CD4-positive, alpha-beta T cell treated with Interleukin-2 at 100 ng/mL for 4 hours (primary cell): ENCODE measurements around the gene DNAAF9.

Source experiments
- DNase-seq: peaks from one replicate; pipeline ENCODE4 v3.0.0-alpha.2; 2020; ENCODE audit warnings: low spot score

DNAAF9 gene

DNA sequence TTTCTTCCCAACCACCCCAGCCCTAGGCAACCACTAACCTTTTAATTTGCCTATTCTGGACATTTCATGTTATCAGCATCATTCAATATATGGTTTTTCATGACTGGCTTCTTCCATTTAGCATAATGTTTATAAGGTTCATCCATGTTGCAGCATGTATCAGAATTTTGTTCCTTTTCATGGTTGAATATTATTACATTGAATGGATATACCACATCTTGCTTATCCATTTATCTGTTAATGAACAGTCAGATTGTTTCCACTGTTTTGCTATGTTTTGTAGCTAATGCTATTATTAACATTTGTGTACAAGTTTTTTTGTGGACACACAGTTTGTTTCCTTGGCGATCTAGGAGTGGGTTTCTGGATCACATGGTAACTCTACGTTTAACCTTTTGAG lies 3.0 kb upstream of the DNAAF9 start:
- no peak for DNase-seq

DNA sequence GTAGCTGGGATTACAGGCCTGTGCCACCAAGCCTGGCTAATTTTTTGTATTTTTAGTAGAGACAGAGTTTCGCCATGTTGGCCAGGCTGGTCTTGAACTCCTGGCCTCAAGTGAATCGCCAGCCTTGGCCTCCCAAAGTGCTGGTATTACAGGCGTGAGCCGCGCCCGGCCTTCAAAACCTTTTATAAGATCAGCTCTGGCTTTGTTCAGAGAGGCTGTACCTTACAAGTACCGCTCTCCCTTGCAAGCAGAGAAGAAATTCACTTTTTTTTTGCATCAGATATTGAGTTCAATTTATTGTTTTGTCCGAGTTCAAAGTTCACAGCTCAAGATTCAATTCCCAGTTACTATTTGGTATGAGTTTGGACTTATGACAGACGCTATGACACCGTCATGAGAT lies 1.9 kb upstream of the DNAAF9 start:
- no peak for DNase-seq

DNA sequence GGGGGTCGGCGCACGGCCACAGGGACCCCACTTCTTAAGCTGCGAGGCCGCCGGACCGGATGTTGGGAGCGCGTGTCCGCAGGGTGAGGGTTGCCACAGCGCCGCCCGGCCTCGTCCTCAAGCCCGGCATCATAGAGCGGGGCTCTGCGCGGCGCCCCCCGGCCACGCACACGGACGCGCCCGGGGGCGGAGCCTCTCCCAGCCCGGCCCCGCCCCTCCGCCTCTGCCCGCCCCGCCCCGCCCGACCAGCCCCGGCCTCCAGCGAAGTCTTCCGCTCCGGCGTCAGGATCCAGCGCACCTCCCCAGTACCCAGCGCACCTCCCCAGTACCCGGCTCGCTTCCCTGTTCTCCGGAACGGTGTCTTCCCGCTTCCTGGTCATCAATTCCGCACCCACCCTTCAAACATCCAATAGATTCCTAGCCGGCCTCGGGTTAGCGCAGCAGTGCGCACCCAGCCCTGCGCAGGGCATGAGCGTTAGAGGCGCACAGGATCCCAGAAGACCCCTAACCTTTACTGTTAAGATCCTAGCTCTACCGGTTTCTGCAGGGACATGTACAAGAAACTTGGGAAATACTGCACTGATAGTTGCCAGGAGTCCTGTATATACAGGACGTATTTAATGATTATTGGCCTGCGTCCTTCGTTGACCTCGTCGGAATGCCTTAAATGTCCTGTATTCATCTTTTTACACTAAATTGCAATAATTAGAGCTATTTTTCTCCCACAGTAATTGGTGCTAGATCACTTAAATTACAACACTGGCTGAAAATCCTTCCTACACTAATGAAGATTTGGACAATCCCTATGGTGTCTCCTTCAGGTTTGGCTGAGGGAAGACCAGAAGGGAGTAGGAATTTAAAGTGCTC lies 535 bp upstream of the DNAAF9 start:
- DNase-seq = peak; percentile 66

DNA sequence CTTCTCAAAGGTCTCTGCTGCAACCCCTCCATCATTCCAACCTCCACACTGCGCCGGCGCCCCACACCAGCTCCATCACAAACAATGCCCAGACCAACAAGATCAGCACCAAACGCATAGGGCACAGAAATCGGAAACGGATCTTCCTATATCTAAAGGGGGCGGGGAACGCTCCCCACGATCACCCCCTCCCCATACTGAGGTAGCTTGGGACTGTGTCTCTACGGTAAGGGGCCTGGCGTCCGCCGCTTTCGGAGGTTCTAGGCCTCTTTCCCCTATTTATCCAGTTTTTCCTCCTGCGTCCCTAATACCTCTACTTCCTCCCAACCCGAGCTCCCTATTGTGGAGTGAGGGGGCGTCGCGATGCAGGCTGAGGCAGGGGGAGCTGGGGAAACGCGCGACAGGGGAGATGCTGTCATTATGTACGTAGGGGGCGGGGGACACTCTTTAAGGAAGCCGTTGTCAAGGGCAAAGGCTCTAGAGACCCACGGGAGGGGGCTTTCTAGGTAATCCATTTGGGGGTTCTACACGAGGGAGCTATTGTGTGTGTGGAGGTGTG lies 909 bp downstream of the DNAAF9 start:
- no peak for DNase-seq

DNA sequence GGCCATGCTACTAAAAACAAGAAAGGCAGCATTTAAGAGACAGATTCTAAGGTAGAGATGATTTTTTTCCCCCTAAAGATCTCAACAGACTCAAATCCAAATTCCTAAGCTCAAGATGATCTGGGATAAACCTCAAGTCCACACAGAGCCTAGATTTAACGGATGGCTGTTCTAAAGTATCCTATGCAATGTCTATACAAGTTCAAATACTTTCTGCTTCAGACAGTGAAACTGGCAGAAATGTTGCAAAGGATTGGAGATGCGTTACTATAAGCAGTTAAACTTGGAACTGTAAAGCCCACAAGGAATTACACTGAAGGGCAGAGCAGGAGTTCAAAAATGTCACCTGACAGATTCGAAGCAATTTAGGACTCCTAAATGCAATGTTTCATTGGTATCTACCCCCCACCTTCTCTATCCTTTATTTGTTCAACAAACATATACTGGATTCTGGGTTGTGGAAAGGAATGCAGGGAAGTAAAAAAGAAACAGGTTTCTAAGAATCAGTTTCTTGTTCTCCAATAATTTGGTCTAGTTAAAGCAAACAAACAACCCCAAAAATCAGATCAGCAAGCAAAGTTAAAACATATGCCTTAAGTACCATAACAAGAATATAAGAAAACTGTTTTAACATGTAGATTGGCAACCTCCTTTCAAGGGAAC lies 1.6 kb downstream of the DNAAF9 start:
- DNase-seq = no peak

GRCh38 chr20:3405139-3405538 lies 2.3 kb downstream of the DNAAF9 start:
- no peak for DNase-seq

DNA sequence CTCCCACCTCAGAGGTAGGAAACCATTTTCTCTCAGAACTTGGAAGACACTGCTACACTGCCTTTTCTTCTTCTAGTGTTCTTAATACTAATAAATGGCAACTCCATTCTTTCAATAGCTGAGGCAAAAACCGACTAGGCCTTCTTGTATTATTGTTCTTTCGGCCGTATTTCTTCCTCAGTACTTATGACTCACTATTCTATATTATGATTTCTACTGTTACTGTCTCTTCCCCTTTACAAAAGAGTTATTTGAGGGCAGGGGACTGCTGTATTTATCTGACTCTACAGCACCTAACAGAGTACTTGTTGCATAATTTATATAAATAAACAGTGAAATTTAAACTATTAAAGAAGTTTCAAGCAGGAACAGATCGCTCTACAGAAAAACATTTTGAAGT lies 3.1 kb downstream of the DNAAF9 start:
- DNase-seq = no peak

DNA sequence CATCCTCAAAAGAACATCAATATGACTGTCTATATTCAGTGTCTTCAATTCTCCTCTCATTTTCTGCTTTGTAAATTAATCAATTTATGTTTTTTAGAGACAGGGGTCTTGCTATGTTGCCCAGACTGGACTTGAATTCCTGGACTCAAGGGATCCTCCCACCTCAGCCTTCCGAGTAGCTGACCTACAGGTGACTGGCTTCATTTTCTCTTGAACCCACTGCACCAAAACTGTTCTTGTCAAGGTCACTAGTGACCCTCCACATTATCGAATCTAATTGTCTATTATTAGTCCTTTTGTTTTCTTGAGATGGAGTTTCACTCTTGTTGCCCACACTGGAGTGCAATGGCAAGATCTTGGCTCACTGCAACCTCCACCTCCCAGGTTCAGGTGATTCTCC lies 3.7 kb downstream of the DNAAF9 start:
- no peak for DNase-seq

- no peak for DNase-seq
Measured at GRCh38 chr20:3402453-3402852, 5.0 kb downstream of the DNAAF9 start.

DNA sequence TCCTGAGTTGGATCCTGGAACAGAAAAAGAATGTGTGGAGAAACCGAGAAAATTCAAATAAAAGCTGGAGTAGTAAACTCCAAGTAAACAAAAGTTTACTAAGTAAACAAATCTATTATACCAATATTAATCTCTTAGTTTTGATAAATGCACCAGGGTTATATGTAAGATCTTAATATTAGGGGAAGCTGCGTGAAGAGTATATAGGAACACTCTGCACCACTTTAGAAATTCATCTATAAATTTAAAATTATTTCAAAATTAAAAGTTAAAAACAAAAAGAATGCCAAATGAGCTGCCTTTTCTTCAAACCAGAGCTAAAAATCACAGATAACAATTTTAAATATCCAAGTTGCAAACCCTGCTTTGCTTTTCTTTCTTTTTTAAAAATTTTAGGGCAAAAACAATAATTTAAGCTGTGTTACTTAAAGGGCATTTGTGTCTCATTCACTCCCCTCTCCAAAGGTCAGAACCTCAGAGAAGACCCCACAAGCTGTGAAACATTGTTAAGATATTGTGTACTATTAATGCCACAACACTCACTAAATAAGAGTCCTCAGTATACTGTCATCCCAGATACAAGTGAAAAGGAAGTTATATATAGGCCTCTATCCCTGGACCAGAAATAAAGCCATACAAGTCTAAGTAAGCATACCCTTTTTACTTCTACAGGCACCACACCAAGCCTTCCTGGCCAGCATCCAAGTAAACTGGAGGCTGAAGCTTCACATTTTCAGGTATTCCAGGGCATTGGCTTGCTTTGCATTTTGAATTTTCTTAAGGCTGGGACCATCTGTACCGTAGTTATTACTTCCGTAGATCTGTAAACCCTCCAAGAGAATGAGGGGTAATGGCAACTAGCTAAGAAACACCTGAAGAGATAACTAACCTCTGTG lies 7.0 kb downstream of the DNAAF9 start:
- no peak for DNase-seq

- no peak for DNase-seq
Measured at GRCh38 chr20:3398681-3399252, 8.7 kb downstream of the DNAAF9 start.

DNA sequence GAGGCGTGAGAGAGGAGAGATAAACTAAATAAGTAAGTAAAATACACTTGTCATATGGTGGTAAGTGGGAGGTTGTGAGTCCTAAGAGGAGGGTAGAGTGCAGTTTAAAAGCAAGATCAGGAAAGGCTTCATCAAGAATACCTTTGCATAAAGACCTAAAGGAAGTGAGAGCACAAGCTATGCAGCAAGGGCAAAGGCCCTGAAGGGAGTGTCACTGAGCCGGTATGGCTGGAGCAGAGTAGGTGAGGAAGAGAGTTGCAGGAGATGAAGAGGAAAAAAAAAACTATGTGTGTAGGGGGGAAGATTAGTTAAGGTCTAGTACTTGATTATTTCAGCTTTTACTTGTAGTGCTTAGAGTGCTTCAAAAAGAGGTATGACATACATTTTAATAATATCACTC lies 11.0 kb downstream of the DNAAF9 start:
- DNase-seq = no peak

- no peak for DNase-seq
Measured at GRCh38 chr20:3392756-3393155, 14.7 kb downstream of the DNAAF9 start.

DNA sequence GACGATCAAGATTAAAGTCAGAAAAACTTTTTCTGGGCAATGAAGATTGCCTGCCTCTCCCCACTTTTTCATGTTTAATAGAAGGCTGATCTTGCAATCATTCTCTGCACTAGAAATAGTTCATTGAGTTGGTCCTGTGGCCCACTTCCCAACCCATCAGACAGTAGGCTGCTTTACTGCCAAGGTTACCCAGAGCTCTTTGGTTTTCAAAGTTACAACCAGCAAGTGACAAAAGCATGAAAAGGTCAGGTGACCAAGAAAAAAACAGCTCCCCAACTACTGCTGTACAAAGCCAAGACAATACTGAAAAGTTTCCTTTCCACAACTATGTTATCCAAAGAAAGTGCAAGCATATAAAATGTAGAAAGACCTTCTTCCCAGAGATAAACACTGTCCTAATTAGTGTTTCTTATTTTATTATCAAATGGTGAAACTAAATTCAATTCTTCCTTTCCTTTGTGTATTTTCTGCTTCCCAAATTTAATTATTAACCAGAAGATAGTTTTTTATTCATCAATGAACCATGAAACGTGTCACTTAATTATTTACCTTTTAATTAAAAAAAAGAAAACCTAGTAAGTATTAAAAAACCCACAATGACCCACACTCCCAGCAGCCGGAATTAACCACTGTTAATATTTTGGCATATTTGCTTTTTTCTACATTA lies 16.6 kb downstream of the DNAAF9 start:
- DNase-seq = no peak

DNA sequence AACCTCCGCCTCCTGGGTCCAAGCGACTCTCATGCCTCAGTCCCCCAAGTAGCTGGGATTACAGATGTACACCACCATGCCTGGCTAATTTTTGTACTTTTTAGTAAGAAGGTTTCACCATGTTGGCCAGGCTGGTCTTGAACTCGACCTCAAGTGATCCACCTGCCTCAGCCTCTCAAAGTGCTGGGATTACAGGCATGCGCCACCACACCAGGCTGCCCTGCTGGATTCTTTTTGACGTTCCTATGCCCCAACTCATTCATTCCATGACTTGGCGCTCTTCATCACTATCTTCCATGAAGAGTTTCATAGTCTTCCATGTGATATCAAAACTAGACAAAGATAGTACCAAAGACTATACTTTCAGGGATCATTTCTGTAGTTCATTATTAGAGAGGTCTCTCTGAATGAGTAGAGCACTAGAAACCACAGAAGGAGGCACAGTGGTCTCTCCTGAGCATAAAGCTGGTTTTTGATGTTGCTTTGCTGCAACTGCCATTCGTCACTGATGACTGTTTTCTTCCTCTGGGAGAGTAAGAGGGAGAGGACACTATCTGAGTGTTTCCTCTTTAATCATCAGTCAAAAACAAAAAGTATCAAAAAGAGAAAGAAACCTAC lies 23.5 kb downstream of the DNAAF9 start:
- DNase-seq = no peak

- no peak for DNase-seq
Measured at GRCh38 chr20:3382836-3383235, 24.6 kb downstream of the DNAAF9 start.

DNA sequence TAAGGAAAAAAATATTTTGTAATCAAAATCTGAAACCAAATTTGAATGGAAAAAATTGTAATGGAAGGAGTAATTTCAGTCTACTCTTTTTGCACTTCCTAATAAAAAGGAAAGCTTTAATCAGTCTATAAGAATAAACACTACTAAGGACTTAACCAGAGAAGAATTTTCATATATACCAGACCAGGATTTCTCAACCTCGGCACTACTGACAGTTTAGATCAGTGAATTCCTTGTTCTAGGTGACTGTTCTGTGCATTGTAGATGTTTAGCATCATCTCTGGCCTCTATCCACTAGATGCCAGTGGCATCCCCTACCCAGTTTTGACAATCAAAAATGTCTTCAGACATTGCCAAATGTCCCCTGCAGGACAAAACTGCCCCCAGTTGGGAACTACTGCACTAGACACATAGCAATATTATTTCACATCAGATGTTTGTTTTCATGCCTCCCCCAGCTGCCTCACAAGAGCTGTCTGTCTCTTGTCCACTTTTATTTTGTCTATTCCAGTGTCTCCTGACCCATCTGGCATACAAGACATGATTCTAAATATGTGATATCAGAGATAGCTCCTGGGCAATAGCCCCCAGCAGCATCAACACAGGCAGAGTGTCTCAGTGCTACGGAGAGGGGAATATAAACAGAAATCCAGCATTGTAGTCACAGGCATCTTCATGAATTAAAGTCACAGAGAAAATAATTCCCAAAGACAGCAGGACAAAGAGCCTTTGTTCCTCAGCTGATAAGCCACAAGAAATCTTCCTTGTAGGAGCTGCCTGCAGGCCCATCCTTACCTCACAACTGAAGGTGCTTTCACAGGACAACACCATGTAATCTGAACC lies 27.0 kb downstream of the DNAAF9 start:
- DNase-seq = no peak

GRCh38 chr20:3378138-3378537 lies 29.3 kb downstream of the DNAAF9 start:
- DNase-seq = no peak

GRCh38 chr20:3377644-3378043 lies 29.8 kb downstream of the DNAAF9 start:
- no peak for DNase-seq

- no peak for DNase-seq
Measured at GRCh38 chr20:3374296-3374695, 33.2 kb downstream of the DNAAF9 start.
